Activated B cell treated with CpG ODN at 0.5 μM for 24 hours (primary cell): ENCODE results near the gene ADARB2. TPM values are rescaled to one million over a fixed set of nuclear protein-coding genes. Genes with fewer than 3 reads are reported as not detected.

Source experiments
- ATAC-seq: fragments of 200-7000 bp; cut with Tn5 transposase; one replicate; pipeline ENCODE4 v1.10.0; 2021; ENCODE audit warnings: low read depth, mild to moderate bottlenecking, moderate library complexity
- CTCF ChIA-PET: fragments of 350-600 bp; sonication (Branson Sonifier 250); formaldehyde crosslinking; loops from one replicate; lab custom pipeline; 2021; ENCODE audit warnings: antibody characterized with exemption; lab: Charles Lee
- POLR2A ChIA-PET: fragments of 350-600 bp; sonication (Branson Sonifier 250); formaldehyde crosslinking; loops from one replicate; lab custom pipeline; 2021; ENCODE audit warnings: antibody characterized with exemption; lab: Charles Lee
- DNase-seq: peaks from one replicate; pipeline ENCODE4 v3.0.0; 2022
- H3K27ac Mint-ChIP-seq: one replicate; pipeline ENCODE4 v1.8.0; 2020; ENCODE audit warnings: mixed read lengths
- H3K27me3 Mint-ChIP-seq: one replicate; pipeline ENCODE4 v1.8.0; 2021; ENCODE audit warnings: mixed read lengths
- H3K36me3 Mint-ChIP-seq: one replicate; pipeline ENCODE4 v1.8.0; 2021; ENCODE audit warnings: low read depth, mixed read lengths
- H3K4me1 Mint-ChIP-seq: one replicate; pipeline ENCODE4 v1.8.0; 2021; ENCODE audit warnings: mixed read lengths
- H3K4me3 Mint-ChIP-seq: one replicate; pipeline ENCODE4 v1.8.0; 2020; ENCODE audit warnings: mild to moderate bottlenecking, mixed read lengths
- H3K9me3 Mint-ChIP-seq: one replicate; pipeline ENCODE4 v1.8.0; 2020; ENCODE audit warnings: mixed read lengths
- intact Hi-C: fragments of 100-400 bp; cut with micrococcal nuclease; formaldehyde crosslinking; loops from one replicate; pipeline ENCODE4 v1.15.1; 2024
- total RNA-seq: library from RNA; stranded (reverse); gene quantifications from 2 replicates; pipeline ENCODE4 v1.2.3, GENCODE V29; 2022
- TF ChIP-seq, protein P1 (sequence below): fragments of 200-600 bp; IDR thresholded peaks from one replicate; pipeline ENCODE4 v1.8.0; 2022; ENCODE audit warnings: antibody characterized with exemption, mild to moderate bottlenecking

The ADARB2 gene
- total RNA-seq, 1 donor from 2014 or later: 0.11 TPM

DNA sequence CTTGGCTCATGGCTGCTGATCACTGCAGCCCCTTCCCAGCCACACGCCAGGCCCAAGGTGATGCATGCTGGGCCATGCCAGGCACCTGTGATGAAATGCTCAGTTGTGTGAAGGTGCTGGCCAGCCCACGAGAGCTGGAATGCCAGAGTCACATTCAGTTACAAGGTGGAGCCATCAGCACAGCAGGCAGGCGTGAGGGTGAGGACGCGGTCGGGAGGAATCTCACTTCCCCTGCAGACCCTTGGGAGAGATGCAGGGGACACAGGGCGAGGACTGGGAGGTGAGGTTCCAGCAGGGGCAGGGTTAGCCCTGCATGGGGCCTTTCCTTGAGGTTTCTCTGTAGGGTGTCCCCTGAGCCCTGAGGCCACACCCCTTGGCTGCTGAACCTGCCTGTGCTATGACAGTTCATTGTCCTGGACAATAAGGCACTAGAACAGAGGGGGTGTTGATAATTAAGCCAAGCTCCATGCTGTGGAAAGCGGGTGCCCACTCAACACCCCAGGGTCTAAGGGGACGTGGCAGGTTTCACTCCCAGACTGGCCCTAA lies 82.4 kb downstream of the ADARB2 start:
- peaks cover 18% of the 10 kb centered on the region for H3K27me3 Mint-ChIP-seq
- H3K9me3 Mint-ChIP-seq: no peaks in the 10 kb centered on the region
- H3K36me3 Mint-ChIP-seq: no peaks in the 10 kb centered on the region
- H3K4me1 Mint-ChIP-seq: peaks cover 20% of the 10 kb centered on the region
- H3K4me3 Mint-ChIP-seq: no peak overlapping the region
- CTCF ChIA-PET: no interaction called here
- POLR2A ChIA-PET: no interaction called here
- ATAC-seq: no peak
- no peak for DNase-seq
- H3K27ac Mint-ChIP-seq: no peak overlapping the region
- TF ChIP-seq, protein P1, sequence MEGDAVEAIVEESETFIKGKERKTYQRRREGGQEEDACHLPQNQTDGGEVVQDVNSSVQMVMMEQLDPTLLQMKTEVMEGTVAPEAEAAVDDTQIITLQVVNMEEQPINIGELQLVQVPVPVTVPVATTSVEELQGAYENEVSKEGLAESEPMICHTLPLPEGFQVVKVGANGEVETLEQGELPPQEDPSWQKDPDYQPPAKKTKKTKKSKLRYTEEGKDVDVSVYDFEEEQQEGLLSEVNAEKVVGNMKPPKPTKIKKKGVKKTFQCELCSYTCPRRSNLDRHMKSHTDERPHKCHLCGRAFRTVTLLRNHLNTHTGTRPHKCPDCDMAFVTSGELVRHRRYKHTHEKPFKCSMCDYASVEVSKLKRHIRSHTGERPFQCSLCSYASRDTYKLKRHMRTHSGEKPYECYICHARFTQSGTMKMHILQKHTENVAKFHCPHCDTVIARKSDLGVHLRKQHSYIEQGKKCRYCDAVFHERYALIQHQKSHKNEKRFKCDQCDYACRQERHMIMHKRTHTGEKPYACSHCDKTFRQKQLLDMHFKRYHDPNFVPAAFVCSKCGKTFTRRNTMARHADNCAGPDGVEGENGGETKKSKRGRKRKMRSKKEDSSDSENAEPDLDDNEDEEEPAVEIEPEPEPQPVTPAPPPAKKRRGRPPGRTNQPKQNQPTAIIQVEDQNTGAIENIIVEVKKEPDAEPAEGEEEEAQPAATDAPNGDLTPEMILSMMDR: no peak
- intact Hi-C loops: no loop called here

DNA sequence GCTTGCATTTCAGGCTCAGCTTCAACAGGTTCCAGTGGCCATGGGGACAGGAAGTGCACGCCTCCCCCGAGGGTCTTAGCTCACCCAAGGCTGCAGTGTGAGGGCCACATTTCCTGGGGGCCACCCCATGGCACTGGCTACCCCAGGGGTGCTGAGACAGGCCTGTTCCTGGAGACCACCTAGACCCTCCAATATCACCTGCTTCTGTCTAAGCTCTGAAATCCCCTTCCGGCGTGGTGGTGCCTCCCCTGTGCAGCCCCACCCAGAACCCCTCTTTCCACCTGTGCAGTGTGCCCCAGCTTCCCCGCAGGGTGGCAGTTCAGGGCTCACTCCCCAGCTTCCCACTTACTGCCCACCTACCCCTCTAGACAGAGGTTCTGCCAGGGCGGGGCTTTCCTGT lies 83.1 kb downstream of the ADARB2 start:
- Mint-ChIP-seq H3K4me3 (no peak overlapping the region), H3K27me3 (peaks cover 16% of the 10 kb centered on the region), H3K9me3 (no peaks in the 10 kb centered on the region), H3K36me3 (no peaks in the 10 kb centered on the region), H3K27ac (no peak overlapping the region), H3K4me1 (peaks cover 19% of the 10 kb centered on the region)
- ATAC-seq (no peak), DNase-seq (no peak)
- POLR2A ChIA-PET: no interaction called here
- CTCF ChIA-PET: no interaction called here
- intact Hi-C loops: no loop called here
- TF ChIP-seq, protein P1: no peak

DNA sequence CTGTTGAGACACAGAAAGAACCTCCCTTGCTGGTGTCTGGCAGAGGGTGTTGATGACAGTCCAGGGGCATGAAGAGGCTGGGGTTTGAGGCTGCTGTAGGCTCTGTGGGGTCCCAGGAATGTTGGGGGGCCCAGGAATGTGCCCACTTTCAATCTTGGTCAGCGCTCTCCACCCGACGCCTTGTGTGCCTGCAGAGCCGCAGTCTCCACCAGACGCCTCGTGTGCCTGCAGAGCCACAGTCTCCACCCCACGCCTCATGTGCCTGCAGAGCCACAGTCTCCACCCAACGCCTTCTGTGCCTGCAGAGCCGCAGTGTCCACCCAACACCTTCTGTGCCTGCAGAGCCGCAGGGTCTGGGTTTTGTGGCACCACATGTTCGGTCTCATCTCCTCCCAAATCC lies 84.0 kb downstream of the ADARB2 start:
- CTCF ChIA-PET: no interaction called here
- TF ChIP-seq, protein P1: no peak
- Mint-ChIP-seq H3K27ac (no peak overlapping the region), H3K36me3 (no peaks in the 10 kb centered on the region), H3K4me3 (no peak overlapping the region), H3K4me1 (peaks cover 22% of the 10 kb centered on the region), H3K27me3 (peaks cover 17% of the 10 kb centered on the region), H3K9me3 (no peaks in the 10 kb centered on the region)
- POLR2A ChIA-PET: no interaction called here
- DNase-seq: no peak
- no peak for ATAC-seq
- intact Hi-C loops: no loop called here

DNA sequence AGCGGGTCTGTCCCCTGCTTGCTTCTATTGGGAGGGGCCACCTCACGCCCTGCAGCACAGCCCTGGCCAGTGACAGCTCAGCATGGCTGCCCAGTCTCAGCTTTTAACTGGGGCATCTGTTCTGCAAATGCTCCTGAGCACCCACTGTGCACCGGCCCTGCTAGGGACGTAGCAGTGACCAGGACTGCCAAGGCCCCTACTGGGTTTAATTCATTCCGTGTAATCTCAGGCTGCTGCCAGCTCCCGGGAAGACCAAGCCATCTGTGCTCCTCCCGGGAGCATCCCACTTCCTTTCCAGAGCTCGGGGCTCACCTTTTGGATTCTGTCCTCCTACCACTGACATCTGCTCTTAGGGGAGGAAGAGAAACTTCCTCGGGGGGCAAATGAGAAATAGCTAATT lies 85.2 kb downstream of the ADARB2 start:
- TF ChIP-seq, protein P1: no peak
- Mint-ChIP-seq H3K4me3 (no peak overlapping the region), H3K27me3 (peaks cover 10% of the 10 kb centered on the region), H3K4me1 (peaks cover 15% of the 10 kb centered on the region), H3K27ac (no peak overlapping the region), H3K36me3 (no peaks in the 10 kb centered on the region), H3K9me3 (no peaks in the 10 kb centered on the region)
- ChIA-PET POLR2A (no interaction called here), CTCF (no interaction called here)
- ATAC-seq: no peak
- DNase-seq: no peak
- intact Hi-C loops: no loop called here

DNA sequence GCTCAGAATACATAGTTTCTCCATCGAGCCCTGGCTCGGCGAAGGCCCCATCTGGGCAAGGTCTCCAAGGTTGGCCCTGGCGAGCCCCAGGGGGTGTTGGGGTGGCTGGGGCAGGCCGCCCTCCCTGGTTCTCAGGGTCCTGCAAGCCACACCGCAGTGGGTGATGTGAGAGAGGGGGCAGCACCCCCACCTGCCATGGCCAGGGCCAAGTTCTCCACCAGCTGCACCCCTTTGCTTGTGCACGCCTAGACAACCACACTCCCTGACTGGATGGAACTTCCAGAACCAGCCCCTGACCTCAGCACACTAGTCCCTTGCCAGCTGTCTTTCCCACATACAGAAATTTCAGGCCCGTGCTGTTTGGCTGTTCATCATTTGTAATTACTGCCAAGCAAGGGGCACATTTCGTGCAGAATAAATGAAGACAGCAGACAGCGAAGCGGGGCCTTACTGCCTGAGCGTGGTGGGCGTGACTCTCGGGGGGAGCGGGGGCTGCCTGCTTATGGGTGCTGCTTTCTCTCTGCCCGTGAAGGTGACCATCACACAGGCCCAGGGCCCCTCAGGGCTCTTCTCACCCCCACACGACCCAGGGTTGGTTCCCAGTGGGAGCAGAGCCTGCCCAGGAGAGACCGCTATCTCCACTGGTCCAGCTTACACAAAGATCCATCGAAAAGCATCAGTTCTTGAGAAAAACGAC lies 85.9 kb downstream of the ADARB2 start:
- no peak for ATAC-seq
- DNase-seq: no peak
- ChIA-PET POLR2A (no interaction called here), CTCF (no interaction called here)
- Mint-ChIP-seq H3K9me3 (no peaks in the 10 kb centered on the region), H3K4me1 (peaks cover 15% of the 10 kb centered on the region), H3K27ac (no peak overlapping the region), H3K4me3 (no peak overlapping the region), H3K27me3 (peaks cover 10% of the 10 kb centered on the region), H3K36me3 (no peaks in the 10 kb centered on the region)
- intact Hi-C loops: no loop called here
- TF ChIP-seq, protein P1: no peak
